HepG2 (cell line): ENCODE results near the gene DCAKD. TPM values are rescaled to one million over a fixed set of nuclear protein-coding genes. Genes with fewer than 3 reads are reported as not detected.
A peak's percentile ranks its signal among the peaks of the same experiment; 100 is the strongest.

Source experiments
- ARNT2 ChIP-seq: sonication (generic); formaldehyde crosslinking; IDR thresholded peaks from 2 replicates; pipeline ENCODE4 v1.8.0; 2022; ENCODE audit warnings: mild to moderate bottlenecking, low read depth, missing genetic modification reagents, moderate library complexity
- FOXA3 ChIP-seq: IDR thresholded peaks from 2 replicates; pipeline ENCODE4 v1.6.1; 2016; ENCODE audit warnings: missing genetic modification reagents, missing compliant biosample characterization
- GTF3A ChIP-seq: sonication (generic); formaldehyde crosslinking; conservative IDR thresholded peaks from 2 replicates; pipeline ENCODE4 v1.4.0; 2020; ENCODE audit warnings: mild to moderate bottlenecking, missing genetic modification reagents
- HDAC6 ChIP-seq: fragments of 200-600 bp; sonication (generic); IDR thresholded peaks from 2 replicates; pipeline ENCODE4 v1.7.0; 2017; ENCODE audit warnings: mild to moderate bottlenecking, antibody characterized with exemption, low read length, low read depth
- KAT8 ChIP-seq: IDR thresholded peaks from 2 replicates; pipeline ENCODE4 v1.6.1; 2016; ENCODE audit warnings: missing genetic modification reagents, missing compliant biosample characterization
- KLF6 ChIP-seq: IDR thresholded peaks from 2 replicates; pipeline ENCODE4 v1.8.0; 2016; ENCODE audit warnings: missing biosample characterization, missing genetic modification reagents
- MED1 ChIP-seq: sonication (generic); formaldehyde crosslinking; IDR thresholded peaks from 2 replicates; pipeline ENCODE4 v1.4.0; 2020; ENCODE audit warnings: missing genetic modification reagents
- MLLT10 ChIP-seq: sonication (generic); formaldehyde crosslinking; IDR thresholded peaks from 2 replicates; pipeline ENCODE4 v1.4.0; 2020; ENCODE audit warnings: missing genetic modification reagents
- PAWR ChIP-seq: sonication (generic); formaldehyde crosslinking; IDR thresholded peaks from 2 replicates; pipeline ENCODE4 v1.4.0; 2020; ENCODE audit warnings: missing genetic modification reagents, mild to moderate bottlenecking, borderline replicate concordance
- TOE1 ChIP-seq: sonication (generic); formaldehyde crosslinking; IDR thresholded peaks from 2 replicates; pipeline ENCODE4 v1.4.0; 2020; ENCODE audit warnings: mild to moderate bottlenecking, missing genetic modification reagents
- ZNF121 ChIP-seq: sonication (generic); formaldehyde crosslinking; IDR thresholded peaks from 2 replicates; pipeline ENCODE4 v1.5.0; 2020; ENCODE audit warnings: mild to moderate bottlenecking, missing genetic modification reagents
- ZNF660 ChIP-seq: sonication (generic); formaldehyde crosslinking; IDR thresholded peaks from 2 replicates; pipeline ENCODE4 v1.5.1; 2020; ENCODE audit warnings: mild to moderate bottlenecking, low read depth, missing genetic modification reagents, borderline replicate concordance
- ZSCAN22 ChIP-seq: sonication (generic); formaldehyde crosslinking; IDR thresholded peaks from 2 replicates; pipeline ENCODE4 v1.4.0; 2020; ENCODE audit warnings: mild to moderate bottlenecking, missing genetic modification reagents
- ZZZ3 ChIP-seq: sonication (generic); formaldehyde crosslinking; IDR thresholded peaks from 2 replicates; pipeline ENCODE4 v1.4.0; 2020; ENCODE audit warnings: missing genetic modification reagents, mild to moderate bottlenecking, borderline replicate concordance
- polyA plus RNA-seq, 8 experiments: library from polyadenylated mRNA; depleted of rRNA in 3 of 8; stranded (reverse) in 7 of 8; unstranded in 1 of 8; fragments of >200 nt; fragmentation: Illumina TruSeq in 4 of 8; extraction: Trizol in 4 of 8; gene quantifications; 2 replicates each; pipeline versions ENCODE4 v1.2.1 to v1.2.3, GENCODE V29; 2011 to 2016; ENCODE audit warnings: low read depth in 4 of 8, missing spikeins in 1 of 8, mixed read lengths in 1 of 8; ENCODE audit not compliant: insufficient read depth in 1 of 8
- total RNA-seq, 5 experiments: library from RNA; depleted of rRNA; stranded (reverse); fragments of >200 nt; fragmentation: Illumina TruSeq; extraction: Trizol; gene quantifications; 2 replicates each; pipeline ENCODE4 v1.2.3, GENCODE V29; 2016; ENCODE audit warnings: low read depth in 1 of 5
- TF ChIP-seq, protein P1 (sequence below): sonication (generic); formaldehyde crosslinking; IDR thresholded peaks from 2 replicates; pipeline ENCODE4 v1.4.0; 2020; ENCODE audit warnings: mild to moderate bottlenecking, missing genetic modification reagents, borderline replicate concordance
- TF ChIP-seq, protein P2 (sequence below): IDR thresholded peaks from 2 replicates; pipeline ENCODE4 v1.4.0; 2020; ENCODE audit warnings: mild to moderate bottlenecking, missing genetic modification reagents
- TF ChIP-seq, protein P3 (sequence below): sonication (generic); formaldehyde crosslinking; IDR thresholded peaks from 2 replicates; pipeline ENCODE4 v1.8.1; 2022; ENCODE audit warnings: low read depth, mild to moderate bottlenecking, missing genetic modification reagents

Gene DCAKD
- total and polyA plus RNA-seq, 2 of the 13 experiments (the other 11 are each of a cell fraction or from before 2014, with no cell fraction given), result 25.9 to 29.2 TPM

DNA sequence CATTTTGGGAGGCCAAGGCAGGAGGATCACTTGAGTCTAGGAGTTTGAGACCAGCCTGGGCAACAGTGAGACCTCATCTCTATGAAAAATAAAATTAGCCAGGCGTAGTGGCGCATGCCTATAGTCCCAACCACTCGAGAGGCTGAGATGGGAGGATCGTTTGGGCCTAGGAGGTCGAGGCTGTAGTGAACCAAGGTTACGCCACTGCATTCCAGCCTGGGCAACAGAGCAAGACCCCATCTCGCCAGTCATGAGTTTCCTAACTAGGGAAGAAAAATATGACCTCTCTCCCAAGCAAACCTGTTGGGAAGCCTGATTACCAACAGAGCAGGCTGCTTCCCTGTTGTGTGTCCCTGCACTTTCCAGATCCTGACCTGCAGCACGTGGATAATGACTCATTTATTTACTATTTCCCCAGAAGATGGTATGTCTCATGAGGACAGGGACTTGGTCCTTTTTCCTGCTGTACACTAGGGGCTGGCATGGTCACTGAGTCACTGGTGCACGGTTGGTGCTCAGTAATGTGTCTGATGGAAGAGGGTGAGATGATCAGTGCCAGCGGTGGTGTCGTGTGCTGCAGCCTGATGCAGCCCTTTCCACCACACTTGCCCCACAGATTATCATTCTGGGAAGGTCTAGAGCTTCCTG, 40.5 kb upstream of the DCAKD start (continued):
- TF ChIP-seq, protein P1, sequence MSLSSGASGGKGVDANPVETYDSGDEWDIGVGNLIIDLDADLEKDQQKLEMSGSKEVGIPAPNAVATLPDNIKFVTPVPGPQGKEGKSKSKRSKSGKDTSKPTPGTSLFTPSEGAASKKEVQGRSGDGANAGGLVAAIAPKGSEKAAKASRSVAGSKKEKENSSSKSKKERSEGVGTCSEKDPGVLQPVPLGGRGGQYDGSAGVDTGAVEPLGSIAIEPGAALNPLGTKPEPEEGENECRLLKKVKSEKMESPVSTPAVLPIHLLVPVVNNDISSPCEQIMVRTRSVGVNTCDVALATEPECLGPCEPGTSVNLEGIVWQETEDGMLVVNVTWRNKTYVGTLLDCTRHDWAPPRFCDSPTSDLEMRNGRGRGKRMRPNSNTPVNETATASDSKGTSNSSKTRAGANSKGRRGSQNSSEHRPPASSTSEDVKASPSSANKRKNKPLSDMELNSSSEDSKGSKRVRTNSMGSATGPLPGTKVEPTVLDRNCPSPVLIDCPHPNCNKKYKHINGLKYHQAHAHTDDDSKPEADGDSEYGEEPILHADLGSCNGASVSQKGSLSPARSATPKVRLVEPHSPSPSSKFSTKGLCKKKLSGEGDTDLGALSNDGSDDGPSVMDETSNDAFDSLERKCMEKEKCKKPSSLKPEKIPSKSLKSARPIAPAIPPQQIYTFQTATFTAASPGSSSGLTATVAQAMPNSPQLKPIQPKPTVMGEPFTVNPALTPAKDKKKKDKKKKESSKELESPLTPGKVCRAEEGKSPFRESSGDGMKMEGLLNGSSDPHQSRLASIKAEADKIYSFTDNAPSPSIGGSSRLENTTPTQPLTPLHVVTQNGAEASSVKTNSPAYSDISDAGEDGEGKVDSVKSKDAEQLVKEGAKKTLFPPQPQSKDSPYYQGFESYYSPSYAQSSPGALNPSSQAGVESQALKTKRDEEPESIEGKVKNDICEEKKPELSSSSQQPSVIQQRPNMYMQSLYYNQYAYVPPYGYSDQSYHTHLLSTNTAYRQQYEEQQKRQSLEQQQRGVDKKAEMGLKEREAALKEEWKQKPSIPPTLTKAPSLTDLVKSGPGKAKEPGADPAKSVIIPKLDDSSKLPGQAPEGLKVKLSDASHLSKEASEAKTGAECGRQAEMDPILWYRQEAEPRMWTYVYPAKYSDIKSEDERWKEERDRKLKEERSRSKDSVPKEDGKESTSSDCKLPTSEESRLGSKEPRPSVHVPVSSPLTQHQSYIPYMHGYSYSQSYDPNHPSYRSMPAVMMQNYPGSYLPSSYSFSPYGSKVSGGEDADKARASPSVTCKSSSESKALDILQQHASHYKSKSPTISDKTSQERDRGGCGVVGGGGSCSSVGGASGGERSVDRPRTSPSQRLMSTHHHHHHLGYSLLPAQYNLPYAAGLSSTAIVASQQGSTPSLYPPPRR (CRISPR knock-in tag), result no peak
- TF ChIP-seq ZZZ3, result no peak
- TF ChIP-seq GTF3A (CRISPR knock-in tag), result no peak
- no peak for TF ChIP-seq MLLT10 (CRISPR knock-in tag)
- no peak for TF ChIP-seq HDAC6
- TF ChIP-seq ZNF121, result peak; percentile 91
- no peak for TF ChIP-seq ZSCAN22
- no peak for TF ChIP-seq ARNT2 (CRISPR knock-in tag)
- no peak for TF ChIP-seq MED1
- no peak for TF ChIP-seq TOE1
- no peak for TF ChIP-seq KLF6
- peak; percentile 43; the same call in 1 of the 2 replicates for TF ChIP-seq FOXA3
- TF ChIP-seq ZNF660 (CRISPR knock-in tag), result no peak
- no peak for TF ChIP-seq KAT8
- TF ChIP-seq, protein P2, sequence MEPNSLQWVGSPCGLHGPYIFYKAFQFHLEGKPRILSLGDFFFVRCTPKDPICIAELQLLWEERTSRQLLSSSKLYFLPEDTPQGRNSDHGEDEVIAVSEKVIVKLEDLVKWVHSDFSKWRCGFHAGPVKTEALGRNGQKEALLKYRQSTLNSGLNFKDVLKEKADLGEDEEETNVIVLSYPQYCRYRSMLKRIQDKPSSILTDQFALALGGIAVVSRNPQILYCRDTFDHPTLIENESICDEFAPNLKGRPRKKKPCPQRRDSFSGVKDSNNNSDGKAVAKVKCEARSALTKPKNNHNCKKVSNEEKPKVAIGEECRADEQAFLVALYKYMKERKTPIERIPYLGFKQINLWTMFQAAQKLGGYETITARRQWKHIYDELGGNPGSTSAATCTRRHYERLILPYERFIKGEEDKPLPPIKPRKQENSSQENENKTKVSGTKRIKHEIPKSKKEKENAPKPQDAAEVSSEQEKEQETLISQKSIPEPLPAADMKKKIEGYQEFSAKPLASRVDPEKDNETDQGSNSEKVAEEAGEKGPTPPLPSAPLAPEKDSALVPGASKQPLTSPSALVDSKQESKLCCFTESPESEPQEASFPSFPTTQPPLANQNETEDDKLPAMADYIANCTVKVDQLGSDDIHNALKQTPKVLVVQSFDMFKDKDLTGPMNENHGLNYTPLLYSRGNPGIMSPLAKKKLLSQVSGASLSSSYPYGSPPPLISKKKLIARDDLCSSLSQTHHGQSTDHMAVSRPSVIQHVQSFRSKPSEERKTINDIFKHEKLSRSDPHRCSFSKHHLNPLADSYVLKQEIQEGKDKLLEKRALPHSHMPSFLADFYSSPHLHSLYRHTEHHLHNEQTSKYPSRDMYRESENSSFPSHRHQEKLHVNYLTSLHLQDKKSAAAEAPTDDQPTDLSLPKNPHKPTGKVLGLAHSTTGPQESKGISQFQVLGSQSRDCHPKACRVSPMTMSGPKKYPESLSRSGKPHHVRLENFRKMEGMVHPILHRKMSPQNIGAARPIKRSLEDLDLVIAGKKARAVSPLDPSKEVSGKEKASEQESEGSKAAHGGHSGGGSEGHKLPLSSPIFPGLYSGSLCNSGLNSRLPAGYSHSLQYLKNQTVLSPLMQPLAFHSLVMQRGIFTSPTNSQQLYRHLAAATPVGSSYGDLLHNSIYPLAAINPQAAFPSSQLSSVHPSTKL, result 0 out of 2 replicates have a peak, but pooled peaks have one; percentile 30
- no peak for TF ChIP-seq PAWR (CRISPR knock-in tag)
- TF ChIP-seq, protein P3, sequence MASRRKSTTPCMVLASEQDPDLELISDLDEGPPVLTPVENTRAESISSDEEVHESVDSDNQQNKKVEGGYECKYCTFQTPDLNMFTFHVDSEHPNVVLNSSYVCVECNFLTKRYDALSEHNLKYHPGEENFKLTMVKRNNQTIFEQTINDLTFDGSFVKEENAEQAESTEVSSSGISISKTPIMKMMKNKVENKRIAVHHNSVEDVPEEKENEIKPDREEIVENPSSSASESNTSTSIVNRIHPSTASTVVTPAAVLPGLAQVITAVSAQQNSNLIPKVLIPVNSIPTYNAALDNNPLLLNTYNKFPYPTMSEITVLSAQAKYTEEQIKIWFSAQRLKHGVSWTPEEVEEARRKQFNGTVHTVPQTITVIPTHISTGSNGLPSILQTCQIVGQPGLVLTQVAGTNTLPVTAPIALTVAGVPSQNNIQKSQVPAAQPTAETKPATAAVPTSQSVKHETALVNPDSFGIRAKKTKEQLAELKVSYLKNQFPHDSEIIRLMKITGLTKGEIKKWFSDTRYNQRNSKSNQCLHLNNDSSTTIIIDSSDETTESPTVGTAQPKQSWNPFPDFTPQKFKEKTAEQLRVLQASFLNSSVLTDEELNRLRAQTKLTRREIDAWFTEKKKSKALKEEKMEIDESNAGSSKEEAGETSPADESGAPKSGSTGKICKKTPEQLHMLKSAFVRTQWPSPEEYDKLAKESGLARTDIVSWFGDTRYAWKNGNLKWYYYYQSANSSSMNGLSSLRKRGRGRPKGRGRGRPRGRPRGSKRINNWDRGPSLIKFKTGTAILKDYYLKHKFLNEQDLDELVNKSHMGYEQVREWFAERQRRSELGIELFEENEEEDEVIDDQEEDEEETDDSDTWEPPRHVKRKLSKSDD (CRISPR knock-in tag), result no peak
